Muscle layer of duodenum (tissue), 2 donors: Measurements from ENCODE around the gene SH3RF2.

Experiments used
- H3K27ac ChIP-seq: one replicate; pipeline ENCODE4 v1.7.0; 2013; ENCODE audit warnings: mild to moderate bottlenecking, low read length
- H3K27me3 ChIP-seq: one replicate; pipeline ENCODE4 v1.7.0; 2013; ENCODE audit warnings: low read depth, mild to moderate bottlenecking, control low read depth, low read length
- H3K36me3 ChIP-seq, 2 donors: one replicate each; pipeline ENCODE4 v1.7.0; 2013; ENCODE audit warnings: low read length in 2 of 2, control low read depth in 1 of 2, mild to moderate bottlenecking in 1 of 2; ENCODE audit not compliant: insufficient read depth in 2 of 2, control insufficient read depth in 1 of 2
- H3K4me1 ChIP-seq, 2 donors: one replicate each; pipeline ENCODE4 v1.7.0; 2013; ENCODE audit warnings: low read length in 2 of 2, mild to moderate bottlenecking in 2 of 2, control low read depth in 1 of 2, moderate library complexity in 1 of 2; ENCODE audit not compliant: insufficient read depth in 2 of 2, control insufficient read depth in 1 of 2
- H3K4me3 ChIP-seq, 2 donors: one replicate each; pipeline ENCODE4 v1.7.0; 2013; ENCODE audit warnings: low read length in 2 of 2, low read depth in 1 of 2, mild to moderate bottlenecking in 1 of 2
- H3K9me3 ChIP-seq, 2 donors: one replicate each; pipeline ENCODE4 v1.7.0; 2013; ENCODE audit warnings: low read length in 2 of 2, control low read depth in 1 of 2, mild to moderate bottlenecking in 1 of 2; ENCODE audit not compliant: control insufficient read depth in 1 of 2
- donor health status: healthy.

The SH3RF2 gene

GRCh38 chr5:145941448-145942130 is 5.2 kb downstream of the SH3RF2 start:
- Histone ChIP-seq H3K27ac (no peak overlapping the region), H3K4me1 (peaks cover 0 to 5% of the 10 kb centered on the region in 2 donors), H3K36me3 (no peaks in the 10 kb centered on the region), H3K27me3 (no peaks in the 10 kb centered on the region), H3K4me3 (no peak overlapping the region), H3K9me3 (no peaks in the 10 kb centered on the region)

- Histone ChIP-seq H3K4me3 (no peak overlapping the region), H3K27me3 (no peaks in the 10 kb centered on the region), H3K36me3 (no peaks in the 10 kb centered on the region), H3K9me3 (no peaks in the 10 kb centered on the region), H3K27ac (no peak overlapping the region), H3K4me1 (peaks cover 0 to 3% of the 10 kb centered on the region in 2 donors)
These were observed 5.8 kb downstream of the SH3RF2 start for GRCh38 chr5:145942201-145942600.

- Histone ChIP-seq H3K27ac (no peak overlapping the region), H3K36me3 (no peaks in the 10 kb centered on the region), H3K27me3 (no peaks in the 10 kb centered on the region), H3K9me3 (no peaks in the 10 kb centered on the region), H3K4me1 (peaks cover 0 to 3% of the 10 kb centered on the region in 2 donors), H3K4me3 (no peak overlapping the region)
These were observed 6.4 kb downstream of the SH3RF2 start for GRCh38 chr5:145942749-145943148.

GRCh38 chr5:145943674-145944121 is 7.3 kb downstream of the SH3RF2 start:
- H3K4me1 ChIP-seq, result peaks cover 0 to 3% of the 10 kb centered on the region in 2 donors

GRCh38 chr5:145944328-145944727 is 8.0 kb downstream of the SH3RF2 start:
- H3K9me3 ChIP-seq, result no peaks in the 10 kb centered on the region
- H3K4me3 ChIP-seq, result no peak overlapping the region
- peaks cover 0 to 3% of the 10 kb centered on the region in 2 donors for H3K4me1 ChIP-seq
- no peak overlapping the region for H3K27ac ChIP-seq
- H3K27me3 ChIP-seq, result no peaks in the 10 kb centered on the region
- H3K36me3 ChIP-seq, result no peaks in the 10 kb centered on the region

More at GRCh38 chr5:145943674-145944121, 7.3 kb downstream of the SH3RF2 start:
- Histone ChIP-seq H3K27ac (no peak overlapping the region), H3K4me3 (no peak overlapping the region), H3K9me3 (no peaks in the 10 kb centered on the region), H3K27me3 (no peaks in the 10 kb centered on the region), H3K36me3 (no peaks in the 10 kb centered on the region)

GRCh38 chr5:145945620-145946111 is 9.3 kb downstream of the SH3RF2 start:
- H3K27me3 ChIP-seq, result no peaks in the 10 kb centered on the region
- H3K27ac ChIP-seq, result no peak overlapping the region
- H3K4me1 ChIP-seq, result peaks cover 0 to 3% of the 10 kb centered on the region in 2 donors
- H3K36me3 ChIP-seq, result no peaks in the 10 kb centered on the region
- no peak overlapping the region for H3K4me3 ChIP-seq
- H3K9me3 ChIP-seq, result no peaks in the 10 kb centered on the region

GRCh38 chr5:145946112-145946861 is 9.9 kb downstream of the SH3RF2 start:
- Histone ChIP-seq H3K4me3 (no peak overlapping the region), H3K9me3 (no peaks in the 10 kb centered on the region), H3K27me3 (no peaks in the 10 kb centered on the region), H3K4me1 (peaks cover 0 to 3% of the 10 kb centered on the region in 2 donors), H3K36me3 (no peaks in the 10 kb centered on the region), H3K27ac (no peak overlapping the region)

- Histone ChIP-seq H3K4me1 (no peaks in the 10 kb centered on the region), H3K27ac (no peak overlapping the region), H3K4me3 (no peak overlapping the region), H3K36me3 (no peaks in the 10 kb centered on the region), H3K27me3 (no peaks in the 10 kb centered on the region), H3K9me3 (no peaks in the 10 kb centered on the region)
These were observed 11.2 kb downstream of the SH3RF2 start for GRCh38 chr5:145947581-145947980.

GRCh38 chr5:145948047-145948446 is 11.7 kb downstream of the SH3RF2 start:
- Histone ChIP-seq H3K27ac (no peak overlapping the region), H3K4me3 (no peak overlapping the region), H3K36me3 (no peaks in the 10 kb centered on the region), H3K9me3 (no peaks in the 10 kb centered on the region), H3K27me3 (no peaks in the 10 kb centered on the region), H3K4me1 (no peaks in the 10 kb centered on the region)

- H3K27ac ChIP-seq, result no peak overlapping the region
- H3K9me3 ChIP-seq, result no peaks in the 10 kb centered on the region
- H3K27me3 ChIP-seq, result no peaks in the 10 kb centered on the region
- H3K4me1 ChIP-seq, result no peaks in the 10 kb centered on the region
- H3K36me3 ChIP-seq, result no peaks in the 10 kb centered on the region
- no peak overlapping the region for H3K4me3 ChIP-seq
These were observed 12.5 kb downstream of the SH3RF2 start for GRCh38 chr5:145948921-145949320.

- H3K36me3 ChIP-seq, result no peaks in the 10 kb centered on the region
- H3K4me1 ChIP-seq, result no peaks in the 10 kb centered on the region
- H3K4me3 ChIP-seq, result no peak overlapping the region
- H3K9me3 ChIP-seq, result no peaks in the 10 kb centered on the region
- H3K27me3 ChIP-seq, result no peaks in the 10 kb centered on the region
- no peak overlapping the region for H3K27ac ChIP-seq
These were observed 13.1 kb downstream of the SH3RF2 start for GRCh38 chr5:145949474-145949873.
